Endothelial cell (in vitro differentiated cells): ENCODE data around the gene FGF1. TPM values are rescaled to one million over a fixed set of nuclear protein-coding genes. Genes with fewer than 3 reads are reported as not detected.

Experiments used
- DNase-seq: peaks from one replicate; pipeline ENCODE4 v3.0.0; 2021; ENCODE audit warnings: low spot score
- H3K27ac Mint-ChIP-seq: one replicate; pipeline ENCODE4 v1.8.0; 2021; ENCODE audit warnings: mixed read lengths, inconsistent platforms; ENCODE audit not compliant: unreplicated experiment
- H3K27me3 Mint-ChIP-seq: one replicate; pipeline ENCODE4 v1.8.0; 2021; ENCODE audit warnings: mild to moderate bottlenecking, moderate library complexity, mixed read lengths, inconsistent platforms; ENCODE audit not compliant: unreplicated experiment
- H3K36me3 Mint-ChIP-seq: one replicate; pipeline ENCODE4 v1.8.0; 2021; ENCODE audit warnings: mild to moderate bottlenecking, low read depth, mixed read lengths, inconsistent platforms; ENCODE audit not compliant: unreplicated experiment
- H3K4me1 Mint-ChIP-seq: one replicate; pipeline ENCODE4 v1.8.0; 2021; ENCODE audit warnings: mild to moderate bottlenecking, mixed read lengths, inconsistent platforms; ENCODE audit not compliant: unreplicated experiment
- H3K4me3 Mint-ChIP-seq: one replicate; pipeline ENCODE4 v1.8.0; 2021; ENCODE audit warnings: mild to moderate bottlenecking, mixed read lengths, inconsistent platforms; ENCODE audit not compliant: unreplicated experiment
- H3K9me3 Mint-ChIP-seq: one replicate; pipeline ENCODE4 v1.8.0; 2021; ENCODE audit warnings: mixed read lengths, inconsistent platforms; ENCODE audit not compliant: unreplicated experiment
- total RNA-seq: library from RNA; stranded (reverse); fragmentation: NEBNext Ultra II Directional; extraction: Animal tissue kit (Norgen Biotek cat#: 25700); gene quantifications from one replicate; pipeline ENCODE4 v1.2.1, GENCODE V29; 2021; ENCODE audit not compliant: unreplicated experiment
- TF ChIP-seq, protein P1 (sequence below): fragments of 200-600 bp; sonication (generic); IDR thresholded peaks from one replicate; pipeline ENCODE4 v1.5.0; 2021; ENCODE audit warnings: antibody characterized with exemption; ENCODE audit not compliant: unreplicated experiment

The FGF1 gene
- total RNA-seq, 1 donor from 2014 or later, result 0.13 TPM

GRCh38 chr5:142608081-142608480, 77.8 kb downstream of the FGF1 start:
- no peaks in the 10 kb centered on the region for H3K9me3 Mint-ChIP-seq
- TF ChIP-seq, protein P1, sequence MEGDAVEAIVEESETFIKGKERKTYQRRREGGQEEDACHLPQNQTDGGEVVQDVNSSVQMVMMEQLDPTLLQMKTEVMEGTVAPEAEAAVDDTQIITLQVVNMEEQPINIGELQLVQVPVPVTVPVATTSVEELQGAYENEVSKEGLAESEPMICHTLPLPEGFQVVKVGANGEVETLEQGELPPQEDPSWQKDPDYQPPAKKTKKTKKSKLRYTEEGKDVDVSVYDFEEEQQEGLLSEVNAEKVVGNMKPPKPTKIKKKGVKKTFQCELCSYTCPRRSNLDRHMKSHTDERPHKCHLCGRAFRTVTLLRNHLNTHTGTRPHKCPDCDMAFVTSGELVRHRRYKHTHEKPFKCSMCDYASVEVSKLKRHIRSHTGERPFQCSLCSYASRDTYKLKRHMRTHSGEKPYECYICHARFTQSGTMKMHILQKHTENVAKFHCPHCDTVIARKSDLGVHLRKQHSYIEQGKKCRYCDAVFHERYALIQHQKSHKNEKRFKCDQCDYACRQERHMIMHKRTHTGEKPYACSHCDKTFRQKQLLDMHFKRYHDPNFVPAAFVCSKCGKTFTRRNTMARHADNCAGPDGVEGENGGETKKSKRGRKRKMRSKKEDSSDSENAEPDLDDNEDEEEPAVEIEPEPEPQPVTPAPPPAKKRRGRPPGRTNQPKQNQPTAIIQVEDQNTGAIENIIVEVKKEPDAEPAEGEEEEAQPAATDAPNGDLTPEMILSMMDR, result no peak
- no peak overlapping the region for H3K4me3 Mint-ChIP-seq
- no peak overlapping the region for H3K27ac Mint-ChIP-seq
- H3K27me3 Mint-ChIP-seq, result no peaks in the 10 kb centered on the region
- H3K36me3 Mint-ChIP-seq, result no peaks in the 10 kb centered on the region
- H3K4me1 Mint-ChIP-seq, result peaks cover 32% of the 10 kb centered on the region
- no peak for DNase-seq

DNA sequence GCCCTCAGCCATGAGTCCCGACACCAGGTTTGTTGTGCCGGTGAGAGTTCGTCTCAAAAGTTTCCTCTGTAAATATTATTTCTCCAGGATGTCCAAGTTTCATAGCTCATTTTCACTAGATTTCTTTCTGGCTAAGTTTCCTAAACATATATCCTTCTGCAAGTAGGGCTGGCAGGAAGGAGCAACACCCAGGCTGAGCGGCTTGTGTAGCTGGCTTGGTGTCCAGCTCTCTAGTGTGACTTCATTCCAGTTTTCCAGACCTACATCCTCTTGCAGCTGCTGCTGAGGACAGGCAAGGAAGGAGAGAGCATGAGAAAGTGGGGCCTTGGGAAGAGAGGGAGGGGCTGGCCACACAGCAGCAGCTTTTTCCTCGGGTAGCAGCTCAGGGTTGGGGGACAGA, 80.3 kb downstream of the FGF1 start:
- Mint-ChIP-seq H3K36me3 (no peaks in the 10 kb centered on the region), H3K9me3 (no peaks in the 10 kb centered on the region), H3K27ac (no peak overlapping the region), H3K27me3 (no peaks in the 10 kb centered on the region), H3K4me1 (peaks cover 39% of the 10 kb centered on the region), H3K4me3 (no peak overlapping the region)
- TF ChIP-seq, protein P1, result no peak
- no peak for DNase-seq

- H3K4me1 Mint-ChIP-seq, result peaks cover 47% of the 10 kb centered on the region
- TF ChIP-seq, protein P1, result no peak
- no peaks in the 10 kb centered on the region for H3K36me3 Mint-ChIP-seq
- H3K4me3 Mint-ChIP-seq, result no peak overlapping the region
- peak overlapping the region; percentile 78 for H3K27ac Mint-ChIP-seq
- no peaks in the 10 kb centered on the region for H3K9me3 Mint-ChIP-seq
- H3K27me3 Mint-ChIP-seq, result no peaks in the 10 kb centered on the region
- DNase-seq, result no peak
These were observed 83.1 kb downstream of the FGF1 start for GRCh38 chr5:142602720-142603245.

DNA sequence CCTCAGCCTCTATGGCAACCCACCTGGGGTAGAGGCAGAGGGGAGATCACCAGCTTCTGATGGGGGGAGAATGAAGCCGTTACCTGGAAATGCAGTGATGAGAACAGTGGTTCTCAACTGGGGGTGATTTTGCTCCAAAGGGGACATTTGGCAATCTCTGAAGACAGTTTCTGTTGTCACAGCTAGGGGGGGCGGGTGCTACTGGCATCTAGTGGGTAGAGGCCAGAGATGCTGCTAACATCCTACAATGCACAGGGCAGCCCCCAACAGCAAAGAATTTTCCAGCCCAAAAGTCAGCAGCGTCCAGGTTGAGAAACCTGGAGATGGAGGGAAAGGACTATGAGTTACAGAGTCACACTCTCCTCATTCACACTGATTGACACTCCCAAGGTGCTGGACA, 84.5 kb downstream of the FGF1 start:
- peaks cover 52% of the 10 kb centered on the region for H3K4me1 Mint-ChIP-seq
- DNase-seq, result no peak
- H3K27ac Mint-ChIP-seq, result no peak overlapping the region
- H3K27me3 Mint-ChIP-seq, result no peaks in the 10 kb centered on the region
- no peaks in the 10 kb centered on the region for H3K9me3 Mint-ChIP-seq
- H3K36me3 Mint-ChIP-seq, result no peaks in the 10 kb centered on the region
- TF ChIP-seq, protein P1, result no peak
- no peak overlapping the region for H3K4me3 Mint-ChIP-seq

DNA sequence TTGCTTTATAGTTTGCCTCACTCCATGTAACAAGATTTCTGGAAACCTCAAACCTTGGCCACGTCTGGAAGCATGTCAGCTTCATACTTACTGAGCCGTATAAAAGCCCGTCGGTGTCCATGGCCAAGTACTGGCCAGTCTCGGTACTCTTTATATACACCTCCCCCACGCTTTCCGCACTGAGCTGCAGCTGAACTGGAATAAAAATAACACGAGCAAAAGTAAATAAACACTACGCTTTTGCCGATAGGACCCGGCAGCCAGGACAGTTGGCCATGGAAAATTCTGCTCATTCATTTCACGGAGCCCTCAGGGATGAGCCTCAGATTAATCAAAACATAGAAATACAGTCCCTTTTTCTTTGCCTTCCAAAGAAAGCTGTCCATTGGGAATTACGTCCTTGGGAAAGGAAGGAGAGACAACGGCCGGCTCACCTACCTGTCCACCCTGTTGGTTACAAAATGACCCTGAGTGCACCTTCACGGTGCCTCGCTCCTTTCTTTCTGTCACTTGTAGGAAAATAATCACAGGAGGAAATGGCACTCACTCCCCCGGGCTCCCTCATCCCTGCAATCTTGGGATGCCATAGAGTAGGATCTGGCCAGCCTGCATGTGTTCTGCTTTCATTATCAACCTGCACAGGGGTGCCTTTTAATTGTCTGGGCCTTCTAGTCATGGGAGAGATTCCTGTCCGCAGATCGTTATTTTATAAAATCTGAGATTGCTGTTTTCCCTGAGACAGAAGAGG, 85.1 kb downstream of the FGF1 start:
- H3K9me3 Mint-ChIP-seq, result no peaks in the 10 kb centered on the region
- DNase-seq, result no peak
- H3K4me1 Mint-ChIP-seq, result peaks cover 48% of the 10 kb centered on the region
- no peak overlapping the region for H3K27ac Mint-ChIP-seq
- H3K27me3 Mint-ChIP-seq, result no peaks in the 10 kb centered on the region
- TF ChIP-seq, protein P1, result no peak
- no peaks in the 10 kb centered on the region for H3K36me3 Mint-ChIP-seq
- no peak overlapping the region for H3K4me3 Mint-ChIP-seq
